Measurements from ENCODE around the gene NDUFS5. TPM values are rescaled to one million over a fixed set of nuclear protein-coding genes. Genes with fewer than 3 reads are reported as not detected.

Gene NDUFS5
- total and polyA plus RNA-seq, 10 of the 15 experiments (the other 5 are each of a cell fraction or from before 2014, with no cell fraction given), result 240 to 1,578 (median 831) TPM

DNA sequence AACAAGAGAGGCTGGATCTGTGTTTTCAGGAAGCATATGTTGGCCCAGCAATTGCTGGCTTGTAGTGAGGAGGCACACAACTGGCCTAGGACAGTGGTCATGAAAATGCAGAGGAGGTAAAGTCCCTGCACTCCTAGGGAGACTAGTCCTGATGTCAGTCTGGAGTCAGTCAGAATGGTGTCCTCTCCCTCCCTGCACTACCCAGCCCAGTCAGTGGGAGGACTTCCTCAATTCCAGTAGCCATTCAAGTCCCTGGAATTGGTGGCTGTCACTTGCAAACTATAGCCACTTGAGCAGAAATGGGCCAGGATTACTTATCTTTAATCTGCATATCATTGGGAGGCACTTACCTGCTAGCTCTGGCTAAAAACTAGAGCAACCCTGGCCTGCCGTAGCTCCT is 18.6 kb downstream of the NDUFS5 start:
- WGBS (ENCODE audit: insufficient coverage, insufficient replicate concordance, low lambda C conversion rate, missing lambda C conversion rate), result 95% methylated on average over 1 of the region's 1 CpG
- Histone ChIP-seq H3K4me1 (ENCODE audit: control insufficient read depth, insufficient read depth, low read length) (peaks cover 13% of the 10 kb centered on the region), H3K27me3 (replicated peaks in 1 of 2; ENCODE audit: control insufficient read depth in 2 of 2, insufficient read depth in 2 of 2, low read length in 1 of 2) (no peaks in the 10 kb centered on the region), H3K79me2 (ENCODE audit: control insufficient read depth, insufficient read depth, low read length) (no peaks in the 10 kb centered on the region), H3K36me3 (ENCODE audit: control insufficient read depth in 2 of 2, insufficient read depth in 2 of 2, low read length in 1 of 2) (no peaks in the 10 kb centered on the region; a peak in 1 of 4 replicates), H3K9me3 (replicated peaks; ENCODE audit: control insufficient read depth, insufficient read depth, low read length) (no peaks in the 10 kb centered on the region), H2AFZ (ENCODE audit: control insufficient read depth, low read depth, low read length) (no peak overlapping the region), H3K4me2 (ENCODE audit: control insufficient read depth, insufficient read depth) (no peak overlapping the region), H3K27ac (ENCODE audit: control insufficient read depth, insufficient read depth) (no peak overlapping the region), H3K9ac (ENCODE audit: control insufficient read depth, insufficient read depth, low read length) (no peak overlapping the region), H3K4me3 (no peak overlapping the region), H4K20me1 (ENCODE audit: control insufficient read depth, insufficient read depth) (no peaks in the 10 kb centered on the region)
- in situ Hi-C loops (cut with MboI) (no loop called here), intact Hi-C loops (cut with micrococcal nuclease; ENCODE audit: unreplicated experiment) (no loop called here)
- BruUV-seq (replicated peaks), result no TSS peak
- ATAC-seq (no peak), FAIRE-seq (no peak), DNase-seq (ENCODE audit: low read depth, low spot score) (no peak)
- CTCF ChIA-PET, result no interaction called here
- RAD21 ChIA-PET (ENCODE audit: unreplicated experiment), result no interaction called here
- POLR2A ChIA-PET, result no interaction called here
- SMC1A ChIA-PET (ENCODE audit: uncharacterized antibody, unreplicated experiment), result no interaction called here
- no peak for TF ChIP-seq NFYA (IDR thresholded peaks at IDR 0.05; ENCODE audit: borderline replicate concordance, low read depth, low read length)
- no peak for TF ChIP-seq YBX1 (IDR thresholded peaks at IDR 0.05)
- TF ChIP-seq, protein P1, sequence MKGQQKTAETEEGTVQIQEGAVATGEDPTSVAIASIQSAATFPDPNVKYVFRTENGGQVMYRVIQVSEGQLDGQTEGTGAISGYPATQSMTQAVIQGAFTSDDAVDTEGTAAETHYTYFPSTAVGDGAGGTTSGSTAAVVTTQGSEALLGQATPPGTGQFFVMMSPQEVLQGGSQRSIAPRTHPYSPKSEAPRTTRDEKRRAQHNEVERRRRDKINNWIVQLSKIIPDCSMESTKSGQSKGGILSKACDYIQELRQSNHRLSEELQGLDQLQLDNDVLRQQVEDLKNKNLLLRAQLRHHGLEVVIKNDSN (IDR thresholded peaks at IDR 0.05; ENCODE audit: borderline replicate concordance, extremely low read length, insufficient read depth, low read depth, low read length), result no peak
- no peak for TF ChIP-seq USF2 (IDR thresholded peaks at IDR 0.05; ENCODE audit: borderline replicate concordance, low read depth, low read length)
- no peak for TF ChIP-seq KLF5 (IDR thresholded peaks at IDR 0.05; ENCODE audit: partially characterized antibody)
- TF ChIP-seq HDAC6 (IDR thresholded peaks at IDR 0.05; ENCODE audit: unreplicated experiment), result no peak
- TF ChIP-seq, protein P2, sequence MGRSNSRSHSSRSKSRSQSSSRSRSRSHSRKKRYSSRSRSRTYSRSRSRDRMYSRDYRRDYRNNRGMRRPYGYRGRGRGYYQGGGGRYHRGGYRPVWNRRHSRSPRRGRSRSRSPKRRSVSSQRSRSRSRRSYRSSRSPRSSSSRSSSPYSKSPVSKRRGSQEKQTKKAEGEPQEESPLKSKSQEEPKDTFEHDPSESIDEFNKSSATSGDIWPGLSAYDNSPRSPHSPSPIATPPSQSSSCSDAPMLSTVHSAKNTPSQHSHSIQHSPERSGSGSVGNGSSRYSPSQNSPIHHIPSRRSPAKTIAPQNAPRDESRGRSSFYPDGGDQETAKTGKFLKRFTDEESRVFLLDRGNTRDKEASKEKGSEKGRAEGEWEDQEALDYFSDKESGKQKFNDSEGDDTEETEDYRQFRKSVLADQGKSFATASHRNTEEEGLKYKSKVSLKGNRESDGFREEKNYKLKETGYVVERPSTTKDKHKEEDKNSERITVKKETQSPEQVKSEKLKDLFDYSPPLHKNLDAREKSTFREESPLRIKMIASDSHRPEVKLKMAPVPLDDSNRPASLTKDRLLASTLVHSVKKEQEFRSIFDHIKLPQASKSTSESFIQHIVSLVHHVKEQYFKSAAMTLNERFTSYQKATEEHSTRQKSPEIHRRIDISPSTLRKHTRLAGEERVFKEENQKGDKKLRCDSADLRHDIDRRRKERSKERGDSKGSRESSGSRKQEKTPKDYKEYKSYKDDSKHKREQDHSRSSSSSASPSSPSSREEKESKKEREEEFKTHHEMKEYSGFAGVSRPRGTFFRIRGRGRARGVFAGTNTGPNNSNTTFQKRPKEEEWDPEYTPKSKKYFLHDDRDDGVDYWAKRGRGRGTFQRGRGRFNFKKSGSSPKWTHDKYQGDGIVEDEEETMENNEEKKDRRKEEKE (IDR thresholded peaks at IDR 0.05), result no peak
- TF ChIP-seq, protein P3, sequence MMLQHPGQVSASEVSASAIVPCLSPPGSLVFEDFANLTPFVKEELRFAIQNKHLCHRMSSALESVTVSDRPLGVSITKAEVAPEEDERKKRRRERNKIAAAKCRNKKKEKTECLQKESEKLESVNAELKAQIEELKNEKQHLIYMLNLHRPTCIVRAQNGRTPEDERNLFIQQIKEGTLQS (IDR thresholded peaks at IDR 0.05; ENCODE audit: borderline replicate concordance, extremely low read depth, low read depth, low read length), result no peak
- TF ChIP-seq, protein P4, sequence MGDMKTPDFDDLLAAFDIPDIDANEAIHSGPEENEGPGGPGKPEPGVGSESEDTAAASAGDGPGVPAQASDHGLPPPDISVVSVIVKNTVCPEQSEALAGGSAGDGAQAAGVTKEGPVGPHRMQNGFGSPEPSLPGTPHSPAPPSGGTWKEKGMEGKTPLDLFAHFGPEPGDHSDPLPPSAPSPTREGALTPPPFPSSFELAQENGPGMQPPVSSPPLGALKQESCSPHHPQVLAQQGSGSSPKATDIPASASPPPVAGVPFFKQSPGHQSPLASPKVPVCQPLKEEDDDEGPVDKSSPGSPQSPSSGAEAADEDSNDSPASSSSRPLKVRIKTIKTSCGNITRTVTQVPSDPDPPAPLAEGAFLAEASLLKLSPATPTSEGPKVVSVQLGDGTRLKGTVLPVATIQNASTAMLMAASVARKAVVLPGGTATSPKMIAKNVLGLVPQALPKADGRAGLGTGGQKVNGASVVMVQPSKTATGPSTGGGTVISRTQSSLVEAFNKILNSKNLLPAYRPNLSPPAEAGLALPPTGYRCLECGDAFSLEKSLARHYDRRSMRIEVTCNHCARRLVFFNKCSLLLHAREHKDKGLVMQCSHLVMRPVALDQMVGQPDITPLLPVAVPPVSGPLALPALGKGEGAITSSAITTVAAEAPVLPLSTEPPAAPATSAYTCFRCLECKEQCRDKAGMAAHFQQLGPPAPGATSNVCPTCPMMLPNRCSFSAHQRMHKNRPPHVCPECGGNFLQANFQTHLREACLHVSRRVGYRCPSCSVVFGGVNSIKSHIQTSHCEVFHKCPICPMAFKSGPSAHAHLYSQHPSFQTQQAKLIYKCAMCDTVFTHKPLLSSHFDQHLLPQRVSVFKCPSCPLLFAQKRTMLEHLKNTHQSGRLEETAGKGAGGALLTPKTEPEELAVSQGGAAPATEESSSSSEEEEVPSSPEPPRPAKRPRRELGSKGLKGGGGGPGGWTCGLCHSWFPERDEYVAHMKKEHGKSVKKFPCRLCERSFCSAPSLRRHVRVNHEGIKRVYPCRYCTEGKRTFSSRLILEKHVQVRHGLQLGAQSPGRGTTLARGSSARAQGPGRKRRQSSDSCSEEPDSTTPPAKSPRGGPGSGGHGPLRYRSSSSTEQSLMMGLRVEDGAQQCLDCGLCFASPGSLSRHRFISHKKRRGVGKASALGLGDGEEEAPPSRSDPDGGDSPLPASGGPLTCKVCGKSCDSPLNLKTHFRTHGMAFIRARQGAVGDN (IDR thresholded peaks at IDR 0.05), result no peak
- no peak for TF ChIP-seq ATF2 (IDR thresholded peaks at IDR 0.05; ENCODE audit: low read length)
- TF ChIP-seq SMARCA5 (IDR thresholded peaks at IDR 0.05), result no peak
